OCI-LY3 (cell line): ENCODE data around the gene TULP3.

ENCODE experiments used
- CTCF ChIP-seq: fragments of 200-600, 300-600 bp; sonication (generic); IDR thresholded peaks from 2 replicates; pipeline ENCODE4 v1.5.1; 2014; ENCODE audit warnings: antibody characterized with exemption, low read length, low read depth
- EZH2phosphoT487 ChIP-seq: fragments of 200-600 bp; shearing (Covaris generic); IDR thresholded peaks from 2 replicates; pipeline ENCODE4 v1.6.1; 2018; ENCODE audit warnings: antibody characterized with exemption, mixed run types, low read depth

- TF ChIP-seq CTCF (no peak), EZH2phosphoT487 (no peak)
Observed at GRCh38 chr12:2923057-2923456, 32.4 kb downstream of the TULP3 start.
